Activated CD4-positive, alpha-beta T cell treated with anti-CD3 and anti-CD28 coated beads, Interleukin-2, amount 10 ng/mL, durations not matched to agents 7 days and 5 days (primary cell): ENCODE results near the gene HS3ST6. TPM values are rescaled to one million over a fixed set of nuclear protein-coding genes. Genes with fewer than 3 reads are reported as not detected.
"Not testable (repeated sequence)": the region's sequence is repeated elsewhere in the genome, so short reads cannot be mapped to it uniquely, and the experiment has no call there.

Experiments used
- CTCF ChIA-PET: fragments of 350-600 bp; sonication (Branson Sonifier 250); formaldehyde crosslinking; loops from one replicate; lab custom pipeline; 2021; ENCODE audit warnings: antibody characterized with exemption; lab: Charles Lee
- POLR2A ChIA-PET: fragments of 350-600 bp; sonication (Branson Sonifier 250); formaldehyde crosslinking; loops from one replicate; lab custom pipeline; 2021; ENCODE audit warnings: antibody characterized with exemption; lab: Charles Lee
- DNase-seq: peaks from one replicate; pipeline ENCODE4 v3.0.0-alpha.2; 2020
- H3K27ac Mint-ChIP-seq: one replicate; pipeline ENCODE4 v1.8.0; 2021; ENCODE audit warnings: mild to moderate bottlenecking, moderate library complexity, mixed read lengths
- H3K27me3 Mint-ChIP-seq: one replicate; pipeline ENCODE4 v1.8.0; 2021; ENCODE audit warnings: mixed read lengths
- H3K36me3 Mint-ChIP-seq: one replicate; pipeline ENCODE4 v1.8.0; 2021; ENCODE audit warnings: low read depth, mixed read lengths
- H3K4me1 Mint-ChIP-seq: one replicate; pipeline ENCODE4 v1.8.0; 2021; ENCODE audit warnings: mixed read lengths
- H3K4me3 Mint-ChIP-seq: one replicate; pipeline ENCODE4 v1.8.0; 2021; ENCODE audit warnings: mild to moderate bottlenecking, moderate library complexity, mixed read lengths
- H3K9me3 Mint-ChIP-seq: one replicate; pipeline ENCODE4 v1.8.0; 2021; ENCODE audit warnings: mixed read lengths
- total RNA-seq, 2 experiments: library from RNA; stranded (reverse); gene quantifications; one replicate each; pipeline ENCODE4 v1.2.3, GENCODE V29; 2021

HS3ST6 gene
- not detected for total RNA-seq

DNA sequence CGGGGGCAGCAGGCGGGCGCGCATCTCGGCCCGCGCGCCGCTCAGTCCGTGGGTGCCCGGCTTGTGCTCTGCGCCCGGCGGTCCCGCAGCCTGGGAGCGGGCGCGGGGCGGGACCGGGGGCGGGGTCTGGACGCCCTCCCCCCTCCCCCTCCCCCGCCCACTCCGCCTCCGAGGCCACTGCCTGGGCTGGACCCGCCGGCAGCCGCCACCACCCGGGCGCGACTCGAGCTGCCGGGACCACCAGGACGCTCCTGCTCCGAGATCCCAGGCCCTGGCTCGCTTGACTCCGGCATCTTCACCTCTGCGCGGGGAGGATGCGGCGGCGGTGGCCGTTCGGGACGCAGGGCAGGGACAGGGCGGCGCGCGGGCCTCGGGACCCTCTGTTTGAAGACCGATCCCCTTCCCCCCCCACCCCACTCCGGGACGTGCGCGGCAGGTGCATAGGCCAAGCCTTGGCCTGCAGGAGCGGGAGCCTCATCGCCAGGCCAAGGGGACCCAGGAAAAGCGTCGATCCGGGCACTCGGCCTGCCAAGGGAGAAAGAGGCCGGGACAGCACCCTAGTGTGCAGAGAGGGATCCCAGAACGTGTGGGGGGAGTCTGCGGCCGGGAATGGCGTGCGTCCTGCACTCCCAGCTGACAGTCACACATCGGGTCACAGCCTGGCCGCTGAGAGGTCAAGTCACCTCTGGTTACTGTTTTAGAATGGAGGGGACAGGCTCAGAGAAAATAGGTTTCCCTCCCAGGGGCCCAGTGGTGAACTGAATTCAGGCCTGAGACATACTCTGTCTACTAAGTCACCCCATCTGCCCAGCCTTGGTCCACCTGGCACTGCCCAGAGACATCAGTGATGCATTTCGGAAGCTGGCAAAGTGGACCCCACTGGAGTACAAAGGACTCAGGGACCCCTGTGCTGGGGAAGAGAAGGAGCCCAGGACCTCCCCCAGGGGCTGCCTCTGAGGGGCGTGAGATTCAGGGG lies at the start of gene HS3ST6:
Gene HS3ST6 (minus strand): TSS at position 65 of the 976 bp plus-strand sequence. CDS start 92 bp downstream, outside the sequence.
- H3K4me1 Mint-ChIP-seq: no peaks in the 10 kb centered on the region
- DNase-seq: no peak
- CTCF ChIA-PET: no interaction called here
- POLR2A ChIA-PET: no interaction called here
- peaks cover 64% of the 10 kb centered on the region for H3K27me3 Mint-ChIP-seq
- no peaks in the 10 kb centered on the region for H3K9me3 Mint-ChIP-seq
- no peak within 1 kb of the TSS for H3K27ac Mint-ChIP-seq
- H3K4me3 Mint-ChIP-seq: no peak within 1 kb of the TSS
- H3K36me3 Mint-ChIP-seq: no peaks in the 10 kb centered on the region

GRCh38 chr16:1966460-1966859 lies 48.2 kb upstream of the HS3ST6 start, which contains the start of gene RNF151:
Gene RNF151, plus strand, starts transcription at chr16:1966856. Its CDS starts 26 bp downstream, at chr16:1966882.
- POLR2A ChIA-PET: no interaction called here
- peaks cover 34% of the 10 kb centered on the region for H3K36me3 Mint-ChIP-seq
- no peaks in the 10 kb centered on the region for H3K9me3 Mint-ChIP-seq
- H3K27me3 Mint-ChIP-seq: no peaks in the 10 kb centered on the region
- H3K4me3 Mint-ChIP-seq: peak within 1 kb of the TSS; percentile 81
- no peak for DNase-seq
- peak within 1 kb of the TSS; percentile 96 for H3K27ac Mint-ChIP-seq
- CTCF ChIA-PET: interaction anchor here (1.1 kb wide), 1 partner anchor 38 kb away, joined by 4 read pairs; no protein-coding TSS in a partner anchor
- peaks cover 40% of the 10 kb centered on the region for H3K4me1 Mint-ChIP-seq

GRCh38 chr16:1965396-1966001 lies 47.3 kb upstream of the HS3ST6 start:
- ChIA-PET CTCF (interaction anchor here (0.7 to 1.4 kb wide), 5 partner anchors 13 to 190 kb away, joined by 3 to 7 read pairs (median 4); partner anchors contain the start of genes GFER, NUBP2, SPSB3 and TRAF7), POLR2A (interaction anchor here (0.6 to 1.3 kb wide), 6 partner anchors 9 to 520 kb away, joined by 3 to 8 read pairs (median 3); partner anchors contain the start of genes GFER, NUBP2 and SPSB3)
- H3K4me1 Mint-ChIP-seq: peaks cover 42% of the 10 kb centered on the region
- no peaks in the 10 kb centered on the region for H3K27me3 Mint-ChIP-seq
- H3K9me3 Mint-ChIP-seq: no peaks in the 10 kb centered on the region
- H3K27ac Mint-ChIP-seq: peak overlapping the region; percentile 96
- H3K36me3 Mint-ChIP-seq: peaks cover 40% of the 10 kb centered on the region
- H3K4me3 Mint-ChIP-seq: peak overlapping the region; percentile 81
- no peak for DNase-seq

GRCh38 chr16:1964506-1965395 lies 46.5 kb upstream of the HS3ST6 start, which contains the start of gene RPS2:
Gene RPS2, minus strand, starts transcription at chr16:1964826. Its CDS starts 201 bp downstream, at chr16:1964625.
- H3K36me3 Mint-ChIP-seq: peaks cover 40% of the 10 kb centered on the region
- peak; percentile 99 for DNase-seq

DNA sequence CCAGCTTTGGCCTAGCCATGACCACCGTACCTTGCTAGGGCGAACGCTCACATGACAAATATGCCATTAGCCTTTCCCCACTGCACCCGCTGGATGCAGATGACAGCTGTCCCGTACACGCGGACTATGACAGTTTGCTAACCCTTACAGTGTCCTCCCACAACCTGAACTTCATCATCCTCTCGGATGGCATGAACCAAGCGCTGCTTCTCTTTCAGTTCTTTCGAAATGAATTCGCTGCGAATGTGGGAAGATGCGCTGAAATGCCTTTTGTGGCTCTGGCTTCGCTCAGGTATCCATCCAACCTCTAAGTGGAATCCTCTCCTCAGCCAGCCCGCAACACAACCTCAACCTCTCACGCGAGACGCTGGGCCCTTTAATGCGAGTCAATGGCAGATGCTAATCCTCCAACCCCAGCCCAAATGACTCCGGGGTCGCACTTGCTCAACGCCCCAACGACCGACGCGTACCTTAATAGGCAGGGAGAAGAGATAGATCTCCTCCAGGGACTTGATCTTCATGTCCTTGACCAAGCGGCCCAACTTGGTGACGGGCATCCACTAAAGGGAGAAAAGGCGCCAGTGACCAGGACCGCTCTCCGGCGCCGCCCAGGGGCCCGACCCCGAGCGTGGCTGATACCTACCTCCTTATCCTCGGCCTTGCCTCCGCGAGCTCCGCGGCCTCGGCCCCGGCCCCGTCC lies 45.7 kb upstream of the HS3ST6 start:
- Mint-ChIP-seq H3K4me3 (peak overlapping the region; percentile 81), H3K27ac (peak overlapping the region; percentile 96), H3K36me3 (peaks cover 40% of the 10 kb centered on the region), H3K9me3 (no peaks in the 10 kb centered on the region), H3K27me3 (no peaks in the 10 kb centered on the region), H3K4me1 (peaks cover 48% of the 10 kb centered on the region)
- POLR2A ChIA-PET: interaction anchor here (0.9 to 1.3 kb wide), 3 partner anchors 20 to 181 kb away, joined by 3 to 8 read pairs (median 4); partner anchors contain the start of genes GFER, NUBP2 and SPSB3
- peak; percentile 44 for DNase-seq
- CTCF ChIA-PET: interaction anchor here (0.8 to 1.4 kb wide), 4 partner anchors 12 to 20 kb away, joined by 3 to 7 read pairs (median 4); partner anchors contain the start of gene GFER

More at GRCh38 chr16:1964506-1965395, 46.5 kb upstream of the HS3ST6 start, which contains the start of gene RPS2:
- ChIA-PET CTCF (interaction anchor here (0.7 to 1.4 kb wide), 6 partner anchors 12 to 191 kb away, joined by 3 to 7 read pairs (median 4); partner anchors contain the start of genes GFER, NUBP2, SPSB3 and TRAF7), POLR2A (interaction anchor here (0.6 to 1.3 kb wide), 6 partner anchors 8 to 521 kb away, joined by 3 to 8 read pairs (median 3); partner anchors contain the start of genes GFER, NUBP2 and SPSB3)
- H3K27me3 Mint-ChIP-seq: no peaks in the 10 kb centered on the region
- H3K9me3 Mint-ChIP-seq: no peaks in the 10 kb centered on the region
- peaks cover 45% of the 10 kb centered on the region for H3K4me1 Mint-ChIP-seq
- peak within 1 kb of the TSS; percentile 81 for H3K4me3 Mint-ChIP-seq
- H3K27ac Mint-ChIP-seq: peak within 1 kb of the TSS; percentile 96

DNA sequence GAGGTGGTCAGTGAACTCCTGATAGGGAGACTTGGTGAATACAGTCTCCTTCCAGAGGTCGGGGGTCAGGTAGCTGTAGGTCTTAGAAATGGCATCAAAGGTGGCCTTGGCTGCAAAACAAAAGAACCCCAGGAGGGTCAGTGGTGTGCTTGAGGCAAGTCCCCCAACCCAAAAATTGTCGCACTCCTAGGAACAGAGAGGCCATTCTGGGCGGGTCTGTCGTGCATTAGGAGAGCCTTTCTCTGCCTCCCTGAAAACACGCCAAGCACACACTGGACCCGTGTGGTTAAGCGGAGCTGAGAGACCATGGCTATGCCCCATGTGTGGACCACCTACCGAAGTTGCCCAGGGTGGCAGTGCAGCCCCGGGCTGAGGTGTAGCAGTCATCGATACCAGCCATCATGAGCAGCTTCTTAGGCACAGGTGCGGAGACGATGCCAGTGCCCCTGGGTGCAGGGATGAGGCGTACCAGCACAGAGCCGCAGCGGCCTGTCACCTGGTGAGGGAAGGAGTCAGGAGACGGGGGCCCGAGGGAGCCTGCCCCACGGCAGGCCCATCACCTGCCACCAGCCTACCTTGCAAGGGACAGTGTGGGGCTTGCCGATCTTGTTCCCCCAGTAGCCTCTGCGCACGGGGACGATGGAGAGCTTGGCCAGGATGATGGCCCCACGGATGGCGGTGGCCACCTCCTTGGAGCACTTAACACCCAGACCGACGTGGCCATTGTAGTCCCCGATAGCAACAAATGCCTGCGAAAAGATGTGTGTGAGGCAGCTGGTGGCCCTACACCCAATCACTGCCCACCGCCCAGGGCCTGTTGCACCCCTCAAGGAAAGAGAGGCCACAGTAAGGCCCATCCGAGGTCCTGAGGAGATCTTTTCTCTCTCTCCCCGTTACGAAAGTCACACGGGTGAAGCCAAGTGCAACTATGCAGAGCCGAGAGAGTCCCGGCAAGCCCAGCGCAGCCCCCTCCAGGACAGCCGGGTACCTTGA lies 44.2 kb upstream of the HS3ST6 start:
- H3K27me3 Mint-ChIP-seq, DNase-seq, H3K9me3 Mint-ChIP-seq, POLR2A ChIA-PET, CTCF ChIA-PET: not testable (repeated sequence)
- H3K27ac Mint-ChIP-seq: peak overlapping the region; percentile 96
- peak overlapping the region; percentile 81 for H3K4me3 Mint-ChIP-seq
- H3K36me3 Mint-ChIP-seq: peaks cover 40% of the 10 kb centered on the region
- peaks cover 49% of the 10 kb centered on the region for H3K4me1 Mint-ChIP-seq

DNA sequence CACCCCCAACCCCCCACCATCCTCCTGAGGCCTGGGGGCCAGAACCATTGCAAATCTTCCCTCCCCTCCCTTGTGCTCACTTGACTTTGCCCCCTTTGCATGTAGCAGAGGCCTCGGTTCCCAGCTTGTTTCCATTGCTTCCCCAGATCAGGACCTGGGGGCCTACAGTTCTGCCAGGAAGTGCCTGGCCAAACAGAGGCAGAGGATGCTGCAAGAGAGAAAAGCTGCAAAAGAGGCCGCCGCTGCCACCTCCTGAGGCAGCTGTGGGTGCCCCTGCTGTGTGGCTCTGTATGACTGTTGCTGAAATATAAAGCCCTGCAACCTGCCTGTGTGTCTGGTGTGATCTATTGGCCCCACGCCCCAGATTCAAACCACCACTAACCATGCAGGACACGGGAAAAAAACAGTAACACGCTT lies 43.4 kb upstream of the HS3ST6 start:
- H3K9me3 Mint-ChIP-seq: no peaks in the 10 kb centered on the region
- ChIA-PET CTCF (no interaction called here), POLR2A (no interaction called here)
- no peaks in the 10 kb centered on the region for H3K27me3 Mint-ChIP-seq
- peak overlapping the region; percentile 81 for H3K4me3 Mint-ChIP-seq
- no peak for DNase-seq
- H3K36me3 Mint-ChIP-seq: peaks cover 40% of the 10 kb centered on the region
- peak overlapping the region; percentile 66 for H3K27ac Mint-ChIP-seq
- peaks cover 49% of the 10 kb centered on the region for H3K4me1 Mint-ChIP-seq

DNA sequence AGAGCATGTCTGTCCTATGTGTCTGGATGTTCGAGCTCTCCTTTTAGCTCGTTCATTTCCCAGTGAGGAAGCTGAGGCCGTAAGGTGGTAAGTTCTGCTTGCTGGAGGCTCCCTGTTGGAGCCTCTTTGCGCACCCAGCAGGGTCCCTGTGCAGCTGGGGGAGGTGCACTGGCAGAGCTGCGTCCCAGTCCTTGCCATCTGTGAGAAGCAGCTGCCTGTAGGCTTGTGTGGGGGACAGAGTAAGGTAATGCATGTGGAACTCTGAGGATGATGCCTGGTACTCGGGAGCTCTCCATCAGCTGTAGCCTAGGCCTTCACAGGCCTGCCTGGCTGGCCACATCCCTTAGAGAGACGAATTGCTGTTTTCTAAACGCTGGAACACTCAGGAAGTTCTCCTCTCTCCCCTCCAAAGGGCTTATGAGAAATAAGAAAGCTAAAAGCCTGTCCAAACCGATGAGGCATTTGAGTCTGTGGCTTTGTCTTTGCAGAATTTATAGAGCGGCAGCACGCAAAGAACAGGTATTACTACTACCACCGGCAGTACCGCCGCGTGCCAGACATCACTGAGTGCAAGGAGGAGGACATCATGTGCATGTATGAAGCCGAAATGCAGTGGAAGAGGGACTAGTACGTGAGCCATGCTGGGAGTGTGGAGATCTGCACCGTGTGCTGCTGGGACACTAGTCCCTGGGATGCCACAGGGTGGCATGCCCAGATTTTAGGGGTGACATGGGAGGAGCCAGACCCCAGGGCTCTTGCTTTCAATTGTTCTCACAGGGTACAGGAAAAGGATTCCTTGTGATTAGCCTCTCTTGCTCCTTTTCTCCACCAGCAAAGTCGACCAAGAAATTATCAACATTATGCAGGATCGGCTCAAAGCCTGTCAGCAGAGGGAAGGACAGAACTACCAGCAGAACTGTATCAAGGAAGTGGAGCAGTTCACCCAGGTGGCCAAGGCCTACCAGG lies 42.7 kb upstream of the HS3ST6 start:
- H3K27ac Mint-ChIP-seq: peak overlapping the region; percentile 93
- H3K27me3 Mint-ChIP-seq: no peaks in the 10 kb centered on the region
- H3K36me3 Mint-ChIP-seq: peaks cover 40% of the 10 kb centered on the region
- CTCF ChIA-PET: interaction anchor here (1.1 kb wide), 1 partner anchor 61 kb away, joined by 3 read pairs; no protein-coding TSS in a partner anchor
- peak overlapping the region; percentile 93 for H3K4me3 Mint-ChIP-seq
- POLR2A ChIA-PET: no interaction called here
- peaks cover 49% of the 10 kb centered on the region for H3K4me1 Mint-ChIP-seq
- DNase-seq: no peak
- no peaks in the 10 kb centered on the region for H3K9me3 Mint-ChIP-seq

GRCh38 chr16:1959269-1960039 lies 41.2 kb upstream of the HS3ST6 start, which contains the start of gene NDUFB10:
Gene NDUFB10, plus strand, starts transcription at chr16:1959538. Its CDS starts 87 bp downstream, at chr16:1959625.
- Mint-ChIP-seq H3K27me3 (no peaks in the 10 kb centered on the region), H3K9me3 (no peaks in the 10 kb centered on the region), H3K27ac (peak within 1 kb of the TSS; percentile 93), H3K4me3 (peak within 1 kb of the TSS; percentile 93), H3K36me3 (peaks cover 34% of the 10 kb centered on the region), H3K4me1 (peaks cover 43% of the 10 kb centered on the region)
- ChIA-PET POLR2A (no interaction called here), CTCF (interaction anchor here (0.6 to 2.0 kb wide), 5 partner anchors 9 to 132 kb away, joined by 3 to 6 read pairs (median 3); partner anchors contain the start of genes FAHD1 and HAGH)
- peak; percentile 91 for DNase-seq
